Muscle of leg (tissue), 11 donors: Measurements from ENCODE around the gene IL17REL. TPM values are rescaled to one million over a fixed set of nuclear protein-coding genes. Genes with fewer than 3 reads are reported as not detected.

Source experiments
- DNase-seq: peaks from one replicate; pipeline ENCODE4 v3.0.0; 2013
- H3K27ac ChIP-seq: one replicate; pipeline ENCODE4 v1.5.1; 2013; ENCODE audit warnings: mild to moderate bottlenecking, low read length, control low read depth
- H3K27me3 ChIP-seq: one replicate; pipeline ENCODE4 v1.6.1; 2013; ENCODE audit warnings: low read length; ENCODE audit not compliant: control insufficient read depth, insufficient read depth
- H3K36me3 ChIP-seq: one replicate; pipeline ENCODE4 v1.6.1; 2013; ENCODE audit warnings: low read length; ENCODE audit not compliant: control insufficient read depth, insufficient read depth
- H3K4me1 ChIP-seq: one replicate; pipeline ENCODE4 v1.6.1; 2013; ENCODE audit warnings: low read length; ENCODE audit not compliant: control insufficient read depth, insufficient read depth
- H3K4me3 ChIP-seq: one replicate; pipeline ENCODE4 v1.5.1; 2013; ENCODE audit warnings: low read length, control low read depth
- H3K9me3 ChIP-seq: replicated peaks from 2 replicates; pipeline ENCODE4 v1.6.1; 2013; ENCODE audit warnings: low read depth, low read length; ENCODE audit not compliant: control insufficient read depth
- WGBS: methylation state at CpG from one replicate; pipeline ENCODE4 v1.1.5; 2013; ENCODE audit warnings: missing lambda C conversion rate; ENCODE audit not compliant: insufficient coverage; 5-methylcytosine and 5-hydroxymethylcytosine counted together
- polyA plus RNA-seq, 8 donors: library from polyadenylated mRNA; unstranded; fragments of 120-200 nt; gene quantifications; one replicate each; pipeline versions ENCODE4 v1.2.1 to v1.2.3, GENCODE V29; 2013; ENCODE audit warnings: inconsistent platforms in 1 of 8, low replicate concordance in 1 of 8; ENCODE audit not compliant: insufficient read length in 8 of 8, insufficient read depth in 1 of 8
- total RNA-seq: library from RNA; stranded (reverse); fragments of 120-200 nt; gene quantifications from one replicate; pipeline ENCODE4 v1.2.4, GENCODE V29; 2013

Gene IL17REL
- total and polyA plus RNA-seq, 9 donors, result 0.05 TPM; not detected in 8

DNA sequence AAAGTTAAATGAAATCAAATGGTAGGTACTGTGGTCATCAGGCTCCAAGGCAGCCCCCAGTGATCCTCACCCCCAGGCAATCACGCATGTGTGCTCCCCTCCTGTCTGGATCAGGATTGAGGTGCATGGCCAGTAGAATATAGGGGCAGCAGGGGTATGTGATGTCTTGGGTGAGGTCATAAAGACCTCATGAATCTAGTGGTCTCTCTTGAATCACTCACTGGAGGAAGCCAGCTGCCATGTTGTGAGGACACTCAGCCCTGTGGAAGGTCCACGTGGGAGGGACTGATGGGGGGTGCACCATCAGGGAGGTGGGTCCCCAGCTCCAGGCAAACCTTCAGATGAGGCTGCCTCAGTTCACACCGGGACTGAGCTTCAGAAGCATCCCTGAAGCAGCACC is 6.8 kb upstream of the IL17REL start:
- Histone ChIP-seq H3K4me3 (no peak overlapping the region), H3K4me1 (peaks cover 5% of the 10 kb centered on the region), H3K27ac (no peak overlapping the region), H3K9me3 (no peaks in the 10 kb centered on the region), H3K27me3 (peaks cover 45% of the 10 kb centered on the region), H3K36me3 (no peaks in the 10 kb centered on the region)
- DNase-seq, result no peak
- WGBS, result 49% methylated on average over 2 of the region's 3 CpGs

DNA sequence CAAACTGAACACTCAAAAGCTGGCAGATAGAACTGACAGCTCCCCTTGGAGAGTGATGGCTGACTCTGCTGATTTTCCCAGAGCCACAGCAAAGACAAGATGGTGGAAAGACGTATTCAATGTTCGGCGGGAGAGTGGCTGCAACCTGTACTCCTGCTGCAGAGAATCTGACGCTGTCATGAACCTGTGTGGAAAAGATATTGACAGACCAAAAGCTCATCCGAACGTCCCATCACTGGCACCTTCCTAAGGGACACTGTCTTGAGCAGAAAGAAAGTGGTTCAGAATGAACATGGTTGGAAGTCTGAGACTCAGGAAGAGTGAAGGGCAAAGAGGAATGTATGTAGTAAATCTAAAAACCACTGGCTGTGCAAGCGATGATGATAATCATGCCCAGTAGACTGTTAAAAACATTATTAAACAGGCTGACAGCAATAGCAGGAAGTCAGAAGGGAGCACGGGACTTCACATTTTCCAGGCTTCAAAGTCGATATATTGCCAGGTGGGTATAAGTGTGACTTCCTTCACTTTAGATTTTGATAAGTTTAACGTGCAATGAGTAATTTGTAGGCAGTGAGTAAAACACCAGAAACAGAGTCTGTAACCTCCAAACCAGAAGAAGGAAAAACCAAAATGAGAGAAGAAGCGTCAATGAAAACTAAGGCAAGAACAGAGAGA is 6.2 kb upstream of the IL17REL start:
- Histone ChIP-seq H3K27me3 (peaks cover 48% of the 10 kb centered on the region), H3K4me1 (peaks cover 5% of the 10 kb centered on the region), H3K9me3 (no peaks in the 10 kb centered on the region), H3K36me3 (no peaks in the 10 kb centered on the region), H3K27ac (no peak overlapping the region), H3K4me3 (no peak overlapping the region)
- WGBS, result 71% methylated on average over 4 of the region's 11 CpGs
- no peak for DNase-seq

DNA sequence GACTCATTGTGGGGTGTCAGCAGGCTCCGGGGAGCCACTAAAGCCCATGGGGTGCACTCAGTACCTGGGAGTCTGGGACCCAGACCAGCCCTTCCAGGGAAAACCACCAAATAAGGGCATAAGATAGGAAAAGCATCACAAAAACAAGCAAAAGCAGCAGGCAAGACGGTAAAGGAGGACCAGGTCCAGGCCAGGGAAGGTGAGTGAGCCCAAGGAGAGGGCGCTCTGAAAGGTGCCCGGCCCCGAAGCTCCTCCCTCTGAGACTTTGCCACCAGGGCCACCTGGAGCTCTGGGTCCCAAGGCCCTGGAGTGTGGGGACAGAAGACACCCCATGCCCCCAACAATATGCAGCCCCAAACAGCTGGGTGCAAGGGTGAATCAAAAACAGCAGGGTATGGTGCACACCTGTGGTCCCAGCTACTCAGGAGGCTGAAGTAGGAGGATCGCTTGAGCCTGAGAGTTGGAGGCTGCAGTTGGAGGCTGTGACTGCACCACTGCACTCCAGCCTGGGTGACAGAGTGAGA is 5.2 kb upstream of the IL17REL start:
- no peak overlapping the region for H3K4me3 ChIP-seq
- no peak overlapping the region for H3K27ac ChIP-seq
- DNase-seq, result no peak
- WGBS, result 78% methylated on average over 3 of the region's 6 CpGs
- H3K27me3 ChIP-seq, result peaks cover 58% of the 10 kb centered on the region
- H3K36me3 ChIP-seq, result no peaks in the 10 kb centered on the region
- no peaks in the 10 kb centered on the region for H3K9me3 ChIP-seq
- H3K4me1 ChIP-seq, result peaks cover 5% of the 10 kb centered on the region

DNA sequence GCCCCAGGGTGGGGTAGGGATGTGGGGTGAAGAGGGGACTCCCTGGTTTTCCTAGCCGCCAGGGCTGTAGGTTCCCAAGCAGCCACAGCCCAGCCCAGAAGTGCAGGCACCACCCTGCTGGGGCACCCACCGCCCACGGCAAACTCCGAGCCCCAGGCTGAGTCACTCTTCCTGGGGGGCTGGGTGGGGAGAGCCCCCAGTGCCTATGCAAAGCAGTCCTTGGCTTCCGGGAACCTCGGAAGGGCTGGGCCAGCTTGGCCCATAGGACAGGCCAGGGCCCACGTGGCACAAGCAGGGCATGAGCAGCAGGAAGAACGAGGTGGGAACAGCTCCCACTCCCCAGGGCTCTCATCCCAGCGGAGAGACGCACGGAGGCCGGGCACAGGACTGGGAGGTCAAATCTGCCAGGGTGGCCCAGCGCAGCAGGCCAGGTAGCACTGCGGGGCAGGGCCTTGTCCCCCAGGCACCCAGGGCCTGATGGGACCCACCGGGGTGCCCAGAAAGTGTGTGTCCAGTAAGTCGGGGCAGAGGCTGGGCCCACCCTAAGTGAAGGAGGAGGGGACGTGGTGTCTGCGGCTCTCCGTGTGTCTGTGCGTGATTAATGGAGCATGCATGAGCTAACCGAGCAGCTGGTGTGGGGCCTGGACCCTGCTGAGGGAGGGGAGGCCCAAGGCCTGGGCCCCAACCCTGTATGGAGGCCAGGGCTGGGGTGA is 4.6 kb upstream of the IL17REL start:
- 63% methylated on average over 20 of the region's 21 CpGs for WGBS
- H3K27ac ChIP-seq, result no peak overlapping the region
- no peaks in the 10 kb centered on the region for H3K36me3 ChIP-seq
- peaks cover 5% of the 10 kb centered on the region for H3K4me1 ChIP-seq
- no peaks in the 10 kb centered on the region for H3K9me3 ChIP-seq
- H3K4me3 ChIP-seq, result no peak overlapping the region
- H3K27me3 ChIP-seq, result peaks cover 64% of the 10 kb centered on the region
- no peak for DNase-seq

DNA sequence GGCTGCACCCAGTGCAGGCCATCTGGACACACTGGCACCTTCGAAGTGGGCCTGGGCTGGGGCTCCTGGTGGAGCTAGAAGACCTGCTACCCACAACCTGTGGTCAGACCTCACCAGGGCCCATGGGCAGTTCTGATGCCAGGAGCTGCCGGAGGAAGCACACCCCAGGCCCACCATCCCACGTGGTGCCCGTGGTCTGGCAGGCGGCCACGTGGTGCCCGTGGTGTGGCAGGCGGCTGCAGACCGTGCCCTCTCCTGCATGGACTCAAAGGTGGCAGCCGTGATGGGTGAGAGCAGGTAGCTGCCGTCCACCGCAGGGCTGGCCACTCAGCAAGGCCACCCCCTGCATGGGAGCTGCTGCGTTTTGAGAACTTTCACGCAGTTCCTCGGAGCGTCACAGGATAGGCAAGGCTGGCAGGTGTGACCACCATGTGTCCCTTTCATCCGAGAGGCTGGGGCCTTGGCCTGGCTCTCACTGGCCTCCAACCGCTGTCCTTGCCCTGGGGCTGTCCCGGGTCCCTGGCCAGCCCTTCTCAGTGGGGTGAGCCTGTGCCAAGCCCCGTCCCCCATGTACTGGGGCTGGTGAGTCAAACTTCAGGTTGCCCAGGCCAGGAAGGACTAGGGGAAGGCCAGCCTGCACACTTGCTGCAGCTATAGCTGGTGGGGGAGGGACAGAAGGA is 3.9 kb upstream of the IL17REL start:
- Histone ChIP-seq H3K4me1 (peaks cover 5% of the 10 kb centered on the region), H3K4me3 (no peak overlapping the region), H3K36me3 (no peaks in the 10 kb centered on the region), H3K9me3 (no peaks in the 10 kb centered on the region), H3K27ac (no peak overlapping the region), H3K27me3 (peaks cover 71% of the 10 kb centered on the region)
- WGBS, result 79% methylated on average over 20 of the region's 20 CpGs
- DNase-seq, result no peak

DNA sequence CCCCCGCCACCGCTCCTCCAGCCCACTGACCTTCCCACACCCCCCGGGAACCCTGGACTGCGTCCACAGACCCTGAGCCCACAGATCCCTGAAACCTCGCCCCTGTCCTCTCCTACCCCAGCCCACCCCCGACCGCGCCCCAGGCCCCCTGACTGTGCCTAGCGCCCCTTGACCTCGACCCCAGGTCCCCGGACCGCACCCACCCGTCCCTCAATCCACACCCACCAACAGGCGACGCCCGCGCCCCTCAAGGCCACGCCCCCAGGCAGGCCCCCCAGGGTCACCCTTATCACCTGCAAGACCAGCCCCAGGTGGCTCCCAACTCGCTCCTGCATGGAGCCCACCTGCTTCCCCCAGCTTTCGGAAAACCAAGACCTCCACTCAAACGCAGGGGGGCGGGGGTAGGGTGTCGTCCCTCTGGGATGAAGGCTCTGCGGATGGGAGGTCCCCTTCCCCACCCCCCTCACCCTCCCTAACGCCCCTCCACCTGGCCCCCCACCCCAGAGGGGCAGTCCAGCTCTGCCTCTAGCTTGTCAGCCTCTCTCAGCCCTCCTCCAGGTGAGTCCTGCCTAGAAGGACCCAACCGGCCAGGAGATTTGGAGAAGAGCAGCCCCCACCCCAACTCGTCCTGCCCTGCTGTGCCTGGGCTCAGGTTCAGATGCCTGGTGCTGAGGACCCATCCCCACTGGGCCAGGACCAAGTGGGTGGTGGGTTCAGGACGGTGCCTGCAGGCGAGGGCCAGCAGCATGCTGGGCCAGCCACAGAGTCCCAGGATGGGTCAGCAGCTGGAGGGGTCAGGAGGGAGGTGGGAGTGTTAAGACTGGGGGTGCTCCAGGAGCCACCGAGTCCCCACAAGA is 3.1 kb upstream of the IL17REL start:
- 28% methylated on average over 12 of the region's 30 CpGs for WGBS

DNA sequence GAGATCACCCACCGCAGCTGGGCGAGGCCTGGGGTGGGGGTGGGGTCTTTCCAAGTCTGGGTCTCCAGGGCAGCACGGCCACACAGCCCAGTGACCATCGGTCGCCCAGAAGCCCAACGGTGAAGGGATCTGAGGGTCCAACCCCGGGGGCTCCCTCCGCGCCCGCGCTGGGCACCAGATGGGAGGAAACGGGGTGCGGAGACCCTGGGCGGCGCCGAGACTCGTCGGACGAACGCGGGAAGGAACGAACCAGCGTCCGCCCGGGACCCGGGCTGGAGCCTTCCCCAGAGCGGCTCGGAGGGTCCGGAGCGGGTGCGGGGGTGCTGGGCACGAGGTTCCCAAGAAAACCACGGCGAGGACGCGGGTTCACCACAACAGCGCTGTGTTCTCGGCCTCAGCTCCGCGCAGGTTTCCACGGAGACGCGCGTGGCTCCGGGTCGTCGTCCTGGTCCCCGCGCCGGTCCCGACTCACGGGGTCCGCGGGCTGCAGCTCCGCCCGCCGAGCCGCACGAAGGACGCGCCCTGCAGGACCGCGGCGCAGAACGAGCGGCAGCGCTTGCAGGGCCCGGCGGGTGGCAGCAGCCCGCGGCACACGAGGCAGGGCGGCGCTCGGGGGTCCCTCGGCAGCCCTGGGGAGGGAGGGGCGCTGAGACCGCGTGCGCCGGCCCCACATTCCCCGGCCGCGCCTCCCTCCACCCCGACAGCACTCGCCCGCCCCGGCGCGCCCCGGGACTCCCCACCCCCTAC is 2.3 kb upstream of the IL17REL start:
- Histone ChIP-seq H3K36me3 (no peaks in the 10 kb centered on the region), H3K4me3 (no peak overlapping the region), H3K27me3 (peaks cover 87% of the 10 kb centered on the region), H3K4me1 (peaks cover 5% of the 10 kb centered on the region), H3K9me3 (no peaks in the 10 kb centered on the region), H3K27ac (no peak overlapping the region)
- 3% methylated on average over 74 of the region's 91 CpGs for WGBS
- no peak for DNase-seq

More for the DNA sequence above, 3.1 kb upstream of the IL17REL start:
- Histone ChIP-seq H3K9me3 (no peaks in the 10 kb centered on the region), H3K36me3 (no peaks in the 10 kb centered on the region), H3K27me3 (peaks cover 79% of the 10 kb centered on the region), H3K27ac (no peak overlapping the region), H3K4me1 (peaks cover 5% of the 10 kb centered on the region), H3K4me3 (no peak overlapping the region)
- DNase-seq, result no peak

DNA sequence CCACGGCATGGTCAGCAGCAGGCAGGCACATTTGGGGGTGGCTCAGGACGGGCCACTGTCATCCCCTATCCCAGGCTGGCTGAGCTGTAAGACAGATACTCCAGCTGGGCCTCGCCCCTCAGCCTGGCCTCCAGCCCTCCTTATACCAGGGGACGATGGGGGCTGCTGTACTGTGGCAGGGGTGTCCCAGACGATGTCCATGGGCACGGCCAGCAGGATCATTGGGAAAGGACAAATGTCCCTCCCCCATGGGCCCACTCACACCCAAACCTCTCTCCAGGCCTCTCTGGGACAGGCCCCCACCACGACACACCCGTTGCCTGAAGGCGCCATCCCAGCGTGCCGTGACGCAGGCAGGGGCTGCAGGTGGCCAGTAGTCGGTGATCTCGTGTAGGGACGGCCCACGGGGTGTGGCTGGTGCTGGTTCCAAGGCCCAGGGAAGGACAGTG is 1.5 kb upstream of the IL17REL start:
- DNase-seq, result no peak
- 36% methylated on average over 14 of the region's 16 CpGs for WGBS
- no peaks in the 10 kb centered on the region for H3K36me3 ChIP-seq
- no peaks in the 10 kb centered on the region for H3K9me3 ChIP-seq
- peaks cover 87% of the 10 kb centered on the region for H3K27me3 ChIP-seq
- H3K4me3 ChIP-seq, result no peak overlapping the region
- H3K27ac ChIP-seq, result no peak overlapping the region
- peaks cover 5% of the 10 kb centered on the region for H3K4me1 ChIP-seq

DNA sequence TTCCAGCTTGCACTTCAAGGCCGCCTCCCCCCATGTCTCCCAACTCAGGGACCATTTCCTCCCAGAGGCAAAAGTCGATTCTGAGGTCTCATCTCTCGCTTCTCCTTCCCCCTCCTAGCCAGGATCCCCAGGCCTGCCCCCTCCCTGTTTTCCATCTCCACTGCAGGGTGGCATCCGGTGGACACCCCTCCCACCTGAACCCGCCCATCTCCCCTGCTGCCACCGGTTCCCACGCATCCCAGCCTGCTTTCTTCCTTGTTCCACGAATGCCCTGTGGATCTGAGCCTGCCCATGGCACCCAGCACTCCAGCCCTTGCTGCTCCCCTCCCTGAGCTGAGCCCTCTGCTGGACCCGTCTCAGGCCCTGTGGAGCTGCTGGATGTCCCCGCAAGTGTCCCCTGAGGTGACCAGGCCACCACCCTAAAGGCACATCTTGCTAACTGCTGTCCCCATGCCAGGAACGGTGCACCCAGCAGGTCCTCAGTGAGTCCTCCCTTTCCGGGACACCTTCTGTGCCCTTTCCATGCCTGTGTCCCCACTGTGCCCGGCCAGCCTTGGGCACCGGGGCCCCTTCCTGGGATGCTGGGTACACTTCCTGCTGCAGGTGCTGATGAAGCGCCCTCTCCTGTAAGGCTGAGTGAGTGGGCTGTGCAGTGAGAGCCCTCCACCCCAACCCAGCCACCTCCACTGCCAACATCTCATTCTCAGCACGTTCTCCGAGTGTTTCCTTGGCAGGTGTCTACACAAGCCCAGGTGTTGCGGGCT is 936 bp downstream of the IL17REL start:
- H3K9me3 ChIP-seq, result no peaks in the 10 kb centered on the region
- DNase-seq, result no peak
- H3K27me3 ChIP-seq, result peaks cover 72% of the 10 kb centered on the region
- H3K4me3 ChIP-seq, result no peak overlapping the region
- H3K36me3 ChIP-seq, result no peaks in the 10 kb centered on the region
- WGBS, result 42% methylated on average over 16 of the region's 18 CpGs
- no peak overlapping the region for H3K27ac ChIP-seq
- H3K4me1 ChIP-seq, result peaks cover 5% of the 10 kb centered on the region
